ENCODE data around the gene TKT. TPM values are rescaled to one million over a fixed set of nuclear protein-coding genes. Genes with fewer than 3 reads are reported as not detected.
A peak's percentile ranks its signal among the peaks of the same experiment; 100 is the strongest.

The TKT gene
- total and polyA plus RNA-seq, 3 donors from 2014 or later, result 99.9 to 184 (median 112) TPM

GRCh38 chr3:53261712-53262111 is 5.9 kb upstream of the TKT start:
- Histone ChIP-seq H3K4me1 (peaks cover 20% of the 10 kb centered on the region), H3K27ac (no peak overlapping the region), H3K36me3 (ENCODE audit: low read depth, missing control alignments) (no peaks in the 10 kb centered on the region), H3K4me3 (no peak overlapping the region), H3K27me3 (no peaks in the 10 kb centered on the region), H3K9me3 (no peaks in the 10 kb centered on the region)
- TF ChIP-seq POLR2A (IDR thresholded peaks at IDR 0.05) (no peak), CTCF (IDR thresholded peaks at IDR 0.05) (no peak)
- intact Hi-C loops (cut with DNase I; ENCODE audit: low total_unique reads), result no loop called here
- DNase-seq, result no peak
- WGBS, 2 donors, result 56 to 70% methylated on average over 4 to 5 of the region's 5 CpGs

GRCh38 chr3:53260286-53260785 is 4.5 kb upstream of the TKT start:
- peak overlapping the region in 1 of 2 donors; percentile 61 for H3K27ac ChIP-seq
- TF ChIP-seq POLR2A (IDR thresholded peaks at IDR 0.05), result no peak
- TF ChIP-seq CTCF (IDR thresholded peaks at IDR 0.05), result no peak

GRCh38 chr3:53259427-53260259 is 3.8 kb upstream of the TKT start:
- no peak for DNase-seq
- H3K27ac ChIP-seq, result peak overlapping the region; percentile 61 to 72
- H3K4me3 ChIP-seq, result no peak overlapping the region
- intact Hi-C loops (cut with DNase I; ENCODE audit: low total_unique reads), result no loop called here
- no peaks in the 10 kb centered on the region for H3K9me3 ChIP-seq
- peaks cover 20% of the 10 kb centered on the region for H3K4me1 ChIP-seq
- no peaks in the 10 kb centered on the region for H3K27me3 ChIP-seq
- H3K36me3 ChIP-seq (ENCODE audit: low read depth, missing control alignments), result no peaks in the 10 kb centered on the region
- TF ChIP-seq CTCF (IDR thresholded peaks at IDR 0.05), result no peak
- no peak for TF ChIP-seq POLR2A (IDR thresholded peaks at IDR 0.05)
- WGBS, 2 donors, result 58 to 71% methylated on average over 8 to 9 of the region's 9 CpGs

More at GRCh38 chr3:53260286-53260785, 4.5 kb upstream of the TKT start:
- Histone ChIP-seq H3K36me3 (ENCODE audit: low read depth, missing control alignments) (no peaks in the 10 kb centered on the region), H3K4me3 (no peak overlapping the region), H3K9me3 (no peaks in the 10 kb centered on the region), H3K4me1 (peaks cover 20% of the 10 kb centered on the region), H3K27me3 (no peaks in the 10 kb centered on the region)
- 69 to 85% methylated on average over 4 of the region's 4 CpGs for WGBS, 2 donors
- intact Hi-C loops (cut with DNase I; ENCODE audit: low total_unique reads), result no loop called here
- DNase-seq, result no peak

GRCh38 chr3:53258600-53259426 is 3.0 kb upstream of the TKT start:
- DNase-seq, result peak; percentile 88
- Histone ChIP-seq H3K4me3 (no peak overlapping the region), H3K9me3 (no peaks in the 10 kb centered on the region), H3K27me3 (no peaks in the 10 kb centered on the region), H3K27ac (peak overlapping the region; percentile 61 to 72), H3K36me3 (ENCODE audit: low read depth, missing control alignments) (no peaks in the 10 kb centered on the region), H3K4me1 (peaks cover 25% of the 10 kb centered on the region)
- intact Hi-C loops (cut with DNase I; ENCODE audit: low total_unique reads), result no loop called here
- 65 to 70% methylated on average over 8 of the region's 8 CpGs for WGBS, 2 donors
- TF ChIP-seq POLR2A (IDR thresholded peaks at IDR 0.05) (no peak), CTCF (IDR thresholded peaks at IDR 0.05) (no peak)

All from testis (tissue), 3 donors.